Measurements from ENCODE around the gene LRCH1.

DNA sequence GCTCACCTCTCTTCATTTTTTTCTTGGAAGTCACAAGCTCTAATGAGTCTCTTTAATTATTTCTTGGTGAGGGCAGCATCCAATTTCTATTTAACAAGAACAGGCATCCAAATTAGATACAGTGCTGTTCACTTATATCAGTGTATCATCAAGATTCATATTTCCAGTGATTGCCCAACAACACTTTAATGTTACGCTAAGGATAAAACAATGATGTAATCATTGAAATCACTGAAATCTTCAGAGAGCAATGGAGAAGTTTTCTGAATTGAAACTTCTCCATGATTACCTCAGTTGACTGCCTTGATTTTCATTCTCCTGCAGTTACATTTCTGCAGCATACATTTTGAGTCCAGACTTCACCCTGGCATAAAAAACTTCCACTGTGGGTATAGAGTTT, 17.1 kb upstream of the LRCH1 start:
- TF ChIP-seq, protein P1, sequence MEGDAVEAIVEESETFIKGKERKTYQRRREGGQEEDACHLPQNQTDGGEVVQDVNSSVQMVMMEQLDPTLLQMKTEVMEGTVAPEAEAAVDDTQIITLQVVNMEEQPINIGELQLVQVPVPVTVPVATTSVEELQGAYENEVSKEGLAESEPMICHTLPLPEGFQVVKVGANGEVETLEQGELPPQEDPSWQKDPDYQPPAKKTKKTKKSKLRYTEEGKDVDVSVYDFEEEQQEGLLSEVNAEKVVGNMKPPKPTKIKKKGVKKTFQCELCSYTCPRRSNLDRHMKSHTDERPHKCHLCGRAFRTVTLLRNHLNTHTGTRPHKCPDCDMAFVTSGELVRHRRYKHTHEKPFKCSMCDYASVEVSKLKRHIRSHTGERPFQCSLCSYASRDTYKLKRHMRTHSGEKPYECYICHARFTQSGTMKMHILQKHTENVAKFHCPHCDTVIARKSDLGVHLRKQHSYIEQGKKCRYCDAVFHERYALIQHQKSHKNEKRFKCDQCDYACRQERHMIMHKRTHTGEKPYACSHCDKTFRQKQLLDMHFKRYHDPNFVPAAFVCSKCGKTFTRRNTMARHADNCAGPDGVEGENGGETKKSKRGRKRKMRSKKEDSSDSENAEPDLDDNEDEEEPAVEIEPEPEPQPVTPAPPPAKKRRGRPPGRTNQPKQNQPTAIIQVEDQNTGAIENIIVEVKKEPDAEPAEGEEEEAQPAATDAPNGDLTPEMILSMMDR (IDR thresholded peaks at IDR 0.05), result no peak
- no peak for TF ChIP-seq POLR2A (IDR thresholded peaks at IDR 0.05)
